C4-2B (cell line): ENCODE measurements around the gene USB1.

Experiments
- ZFX ChIP-seq: fragments of 450-650 bp; IDR thresholded peaks from 2 replicates; pipeline ENCODE4 v1.6.1; 2017
- TF ChIP-seq, protein P1 (sequence below): fragments of 450-650 bp; conservative IDR thresholded peaks from 2 replicates; pipeline ENCODE4 v1.5.1; 2017; ENCODE audit warnings: mild to moderate bottlenecking

- TF ChIP-seq, protein P1, sequence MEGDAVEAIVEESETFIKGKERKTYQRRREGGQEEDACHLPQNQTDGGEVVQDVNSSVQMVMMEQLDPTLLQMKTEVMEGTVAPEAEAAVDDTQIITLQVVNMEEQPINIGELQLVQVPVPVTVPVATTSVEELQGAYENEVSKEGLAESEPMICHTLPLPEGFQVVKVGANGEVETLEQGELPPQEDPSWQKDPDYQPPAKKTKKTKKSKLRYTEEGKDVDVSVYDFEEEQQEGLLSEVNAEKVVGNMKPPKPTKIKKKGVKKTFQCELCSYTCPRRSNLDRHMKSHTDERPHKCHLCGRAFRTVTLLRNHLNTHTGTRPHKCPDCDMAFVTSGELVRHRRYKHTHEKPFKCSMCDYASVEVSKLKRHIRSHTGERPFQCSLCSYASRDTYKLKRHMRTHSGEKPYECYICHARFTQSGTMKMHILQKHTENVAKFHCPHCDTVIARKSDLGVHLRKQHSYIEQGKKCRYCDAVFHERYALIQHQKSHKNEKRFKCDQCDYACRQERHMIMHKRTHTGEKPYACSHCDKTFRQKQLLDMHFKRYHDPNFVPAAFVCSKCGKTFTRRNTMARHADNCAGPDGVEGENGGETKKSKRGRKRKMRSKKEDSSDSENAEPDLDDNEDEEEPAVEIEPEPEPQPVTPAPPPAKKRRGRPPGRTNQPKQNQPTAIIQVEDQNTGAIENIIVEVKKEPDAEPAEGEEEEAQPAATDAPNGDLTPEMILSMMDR, result no peak
- no peak for TF ChIP-seq ZFX
These were observed 55.4 kb downstream of the USB1 start for GRCh38 chr16:58056580-58056979.
